HG02970 (cell line): ENCODE results near the gene ARAP2.
A peak's percentile ranks its signal among the peaks of the same experiment; 100 is the strongest.

ENCODE experiments used
- ATAC-seq: cut with Tn5 transposase; IDR thresholded peaks from one replicate; pipeline ENCODE4 v1.9.1; 2021; ENCODE audit warnings: mild to moderate bottlenecking, moderate library complexity, moderate number of reproducible peaks; ENCODE audit not compliant: unreplicated experiment, low FRiP score

ARAP2 gene

GRCh38 chr4:36260731-36261130, 16.4 kb upstream of the ARAP2 start:
- no peak for ATAC-seq

GRCh38 chr4:36256398-36256891, 12.1 kb upstream of the ARAP2 start:
- no peak for ATAC-seq

- peak; percentile 89 for ATAC-seq
Observed at GRCh38 chr4:36255577-36255976, 11.3 kb upstream of the ARAP2 start.

GRCh38 chr4:36254371-36254770, 10.1 kb upstream of the ARAP2 start:
- no peak for ATAC-seq

GRCh38 chr4:36251983-36252382, 7.7 kb upstream of the ARAP2 start:
- no peak for ATAC-seq

- no peak for ATAC-seq
Observed at GRCh38 chr4:36249610-36250009, 5.3 kb upstream of the ARAP2 start.

- peak; percentile 33 for ATAC-seq
Observed at GRCh38 chr4:36243355-36244256, 708 bp downstream of the ARAP2 start.

GRCh38 chr4:36242629-36243354, 1.5 kb downstream of the ARAP2 start:
- no peak for ATAC-seq

- ATAC-seq = no peak
Observed at GRCh38 chr4:36241771-36242170, 2.5 kb downstream of the ARAP2 start.

GRCh38 chr4:36237366-36238313, 6.7 kb downstream of the ARAP2 start:
- ATAC-seq = no peak

GRCh38 chr4:36236159-36236558, 8.2 kb downstream of the ARAP2 start:
- ATAC-seq = no peak

GRCh38 chr4:36235306-36235705, 9.0 kb downstream of the ARAP2 start:
- ATAC-seq = no peak

- no peak for ATAC-seq
Observed at GRCh38 chr4:36233567-36234266, 10.6 kb downstream of the ARAP2 start.

- ATAC-seq = no peak
Observed at GRCh38 chr4:36230534-36230933, 13.8 kb downstream of the ARAP2 start.

GRCh38 chr4:36227913-36228312, 16.4 kb downstream of the ARAP2 start:
- ATAC-seq = no peak

GRCh38 chr4:36226430-36227227, 17.7 kb downstream of the ARAP2 start:
- no peak for ATAC-seq

- ATAC-seq = no peak
Observed at GRCh38 chr4:36224972-36225903, 19.1 kb downstream of the ARAP2 start.

GRCh38 chr4:36222702-36223101, 21.6 kb downstream of the ARAP2 start:
- no peak for ATAC-seq
